Stimulated activated CD8-positive, alpha-beta memory T cell treated with anti-CD3 and anti-CD28 coated beads, Interleukin-7, amount 100 ng/mL, for 1 hour (primary cell): ENCODE measurements around the gene BCKDHB.
A peak's percentile ranks its signal among the peaks of the same experiment; 100 is the strongest.

Source experiments
- DNase-seq, 2 donors: peaks; one replicate each; pipeline ENCODE4 v3.0.0-alpha.2; 2020; ENCODE audit warnings: low read depth in 2 of 2

BCKDHB gene

GRCh38 chr6:80330961-80331360, 224.5 kb downstream of the BCKDHB start:
- no peak for DNase-seq

DNA sequence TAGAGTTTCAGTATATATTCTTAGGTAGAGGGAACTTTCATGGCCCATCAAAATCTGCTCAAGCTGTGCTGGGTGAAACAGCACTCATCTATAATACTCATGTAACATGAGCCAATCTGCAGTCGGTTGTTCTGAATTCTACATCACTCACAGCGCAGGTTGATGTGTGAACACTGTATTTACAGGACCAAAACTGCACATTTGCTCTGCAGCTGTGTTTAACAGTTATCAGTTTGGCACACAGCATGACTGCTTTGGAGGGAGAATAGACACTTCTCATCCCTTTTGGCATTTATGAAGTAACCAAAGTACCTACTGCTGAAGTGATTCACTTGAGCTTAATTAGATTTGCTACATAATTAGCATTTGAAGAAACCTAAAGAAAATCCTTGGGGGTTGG, 225.1 kb downstream of the BCKDHB start:
- DNase-seq: no peak

DNA sequence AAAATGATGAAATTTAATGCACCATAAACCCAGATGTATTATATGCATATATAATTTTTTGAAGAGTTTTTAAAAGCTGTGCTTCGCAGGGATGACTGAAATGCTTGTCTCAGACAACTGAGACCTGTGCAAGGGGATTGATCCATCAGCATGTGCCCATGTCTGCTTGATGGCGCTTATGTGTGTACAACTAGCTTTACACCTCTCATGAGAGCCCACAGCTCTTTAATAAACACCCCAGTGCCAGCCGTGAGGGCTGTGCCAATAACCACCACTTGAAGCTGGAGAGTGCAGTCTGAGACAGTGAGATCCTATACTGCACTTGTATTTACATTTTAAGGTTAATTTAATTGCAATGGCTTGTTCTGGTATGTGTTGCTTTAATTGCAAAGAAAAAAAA, 225.5 kb downstream of the BCKDHB start:
- DNase-seq: no peak

GRCh38 chr6:80333342-80333741, 226.9 kb downstream of the BCKDHB start:
- no peak for DNase-seq

DNA sequence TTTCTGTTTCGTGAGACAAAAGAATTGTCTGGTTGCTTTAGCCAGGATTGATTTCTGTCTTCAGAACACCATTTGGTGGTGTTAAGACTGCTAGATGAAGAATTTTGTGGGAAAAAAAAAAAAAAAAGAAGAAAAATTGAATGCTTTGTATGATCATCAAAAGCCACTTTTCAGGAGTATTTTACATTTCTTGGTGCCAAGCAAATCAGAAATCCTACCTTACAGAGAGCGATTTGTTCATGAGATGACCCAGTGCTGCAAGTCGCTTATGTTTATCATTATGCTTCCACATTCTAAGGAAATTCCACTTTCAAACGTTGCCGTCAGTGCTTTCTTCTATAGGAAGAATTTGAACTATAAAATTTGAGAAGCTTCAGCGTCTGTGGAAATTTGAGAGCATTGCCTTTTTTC, 228.7 kb downstream of the BCKDHB start:
- DNase-seq: no peak

GRCh38 chr6:80336911-80337310, 230.4 kb downstream of the BCKDHB start:
- DNase-seq: no peak

DNA sequence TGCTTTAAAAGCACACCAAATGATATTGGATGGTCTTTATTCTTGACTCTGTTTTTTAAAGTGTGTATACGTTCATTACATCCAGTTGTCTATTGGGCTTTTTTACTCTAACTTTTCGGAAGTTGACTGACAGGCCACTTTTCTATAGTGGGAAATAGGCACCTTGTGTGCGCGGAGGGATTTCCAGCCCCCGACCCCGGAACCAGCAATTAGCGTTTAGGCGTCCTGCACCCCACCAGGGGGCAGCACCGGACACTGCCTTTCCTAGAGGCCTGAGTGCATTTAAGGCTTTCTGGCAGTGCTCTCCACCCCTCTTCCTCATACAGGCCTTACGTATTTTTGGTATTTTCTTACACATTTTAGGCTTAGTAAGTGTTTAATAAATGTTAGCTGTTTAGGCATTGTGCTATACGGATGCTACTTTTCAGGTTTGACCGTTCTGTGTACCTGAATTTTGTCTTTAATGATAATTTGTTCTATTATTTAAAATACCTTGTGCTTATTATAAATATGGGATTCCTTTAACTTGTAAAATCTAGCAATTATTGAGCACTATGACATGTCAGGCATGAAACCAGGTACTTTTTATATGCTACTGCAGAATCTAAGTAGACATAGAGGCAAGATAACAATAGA, 231.8 kb downstream of the BCKDHB start:
- DNase-seq: peak; percentile 19 to 32

- DNase-seq: no peak
Observed at GRCh38 chr6:80339421-80339820, 232.9 kb downstream of the BCKDHB start.

- DNase-seq: no peak
Observed at GRCh38 chr6:80340280-80340679, 233.8 kb downstream of the BCKDHB start.

GRCh38 chr6:80340686-80341085, 234.2 kb downstream of the BCKDHB start:
- no peak for DNase-seq

- no peak for DNase-seq
Observed at GRCh38 chr6:80341330-80341729, 234.9 kb downstream of the BCKDHB start.

DNA sequence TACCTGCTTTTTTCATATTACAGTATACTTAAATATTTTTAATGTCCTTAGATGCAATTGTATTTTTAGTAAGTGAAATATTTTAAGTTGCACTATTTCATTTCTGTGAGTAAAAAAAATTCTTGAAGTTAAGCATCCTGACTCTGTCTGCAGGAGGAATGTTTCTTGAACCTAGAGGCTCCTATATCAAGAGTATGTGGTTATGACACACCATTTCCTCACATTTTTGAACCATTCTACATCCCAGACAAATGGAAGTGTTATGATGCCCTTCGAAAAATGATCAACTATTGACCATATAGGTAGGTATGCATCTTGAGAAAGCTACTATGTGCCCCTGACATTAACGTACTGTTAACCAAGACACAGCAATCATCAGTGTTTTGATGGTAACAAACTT, 237.0 kb downstream of the BCKDHB start:
- no peak for DNase-seq

DNA sequence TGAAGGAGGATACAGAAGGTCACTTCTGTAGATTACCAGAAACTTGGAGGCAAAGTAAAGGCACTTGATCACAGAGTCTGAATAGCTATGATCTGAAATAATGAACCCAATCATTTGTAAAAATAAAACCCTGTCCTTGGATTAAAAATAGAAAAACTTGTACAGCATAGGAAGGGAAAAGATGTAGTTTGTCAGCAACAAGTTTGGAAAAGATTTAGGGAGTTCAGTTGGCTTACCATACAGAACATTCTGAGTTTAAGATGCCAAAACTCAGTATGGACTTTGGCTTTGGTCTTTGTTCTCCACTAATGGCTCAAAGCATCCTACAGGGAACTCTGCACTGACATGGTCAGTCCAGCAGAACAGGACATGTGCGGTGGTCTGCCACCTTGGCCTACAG, 240.6 kb downstream of the BCKDHB start:
- DNase-seq: no peak

DNA sequence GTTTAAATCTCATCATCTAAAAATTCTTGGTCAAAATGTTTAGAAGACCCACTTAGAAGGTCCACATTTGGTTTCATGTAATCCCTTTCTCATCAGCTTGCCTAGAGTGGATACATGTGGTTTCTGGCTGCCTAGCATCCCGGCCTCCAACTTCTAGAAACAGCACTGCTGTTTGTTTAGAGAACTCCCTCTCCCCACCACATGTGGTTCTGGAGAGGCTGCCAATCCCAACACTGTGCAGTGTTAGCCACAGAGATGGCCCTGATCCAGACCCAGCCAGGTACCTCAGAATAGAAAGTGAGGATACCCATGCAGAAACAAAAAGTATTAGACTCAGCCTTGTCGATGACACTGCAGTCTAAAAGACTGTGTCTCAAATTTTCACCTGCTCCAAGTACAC, 241.8 kb downstream of the BCKDHB start:
- DNase-seq: no peak

GRCh38 chr6:80356000-80356399, 249.5 kb downstream of the BCKDHB start:
- DNase-seq: no peak

DNA sequence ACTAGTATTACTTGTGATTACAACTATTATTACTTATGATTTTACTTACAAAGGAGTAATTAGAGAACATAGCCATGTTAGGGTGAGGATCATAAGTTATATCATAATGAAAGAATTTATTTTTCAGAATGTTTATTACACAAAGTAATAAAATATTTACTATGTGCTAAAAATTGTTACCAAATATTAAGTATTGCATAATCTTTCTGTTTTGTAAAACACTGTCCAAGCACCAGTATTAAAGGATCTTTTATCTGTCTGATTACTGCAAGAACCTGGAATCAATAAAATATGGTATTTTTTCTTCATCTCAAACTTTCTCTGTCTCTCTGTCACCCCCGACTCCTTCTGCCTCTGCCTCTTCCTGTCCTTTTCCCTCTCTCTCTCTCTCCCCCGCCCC, 250.1 kb downstream of the BCKDHB start:
- no peak for DNase-seq

DNA sequence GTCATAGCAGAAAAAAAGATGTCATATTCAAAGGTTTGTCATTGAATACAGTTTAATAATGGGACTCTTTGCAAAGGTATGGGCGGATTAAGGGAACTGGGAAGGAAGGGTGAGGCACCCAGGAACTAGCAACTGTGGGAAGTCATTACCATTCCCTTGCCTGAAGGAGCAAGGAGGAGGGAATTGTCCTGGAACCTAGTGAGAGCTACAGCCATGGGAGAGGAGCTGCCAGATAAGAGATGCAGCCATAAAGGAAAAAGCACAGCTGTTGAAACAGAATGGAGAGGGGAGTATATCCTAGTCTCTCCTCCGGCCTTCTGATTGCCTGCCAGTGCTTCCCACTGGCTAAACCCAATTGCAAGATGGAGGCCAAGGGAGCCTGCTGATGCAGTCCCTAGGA, 250.6 kb downstream of the BCKDHB start:
- DNase-seq: no peak

DNA sequence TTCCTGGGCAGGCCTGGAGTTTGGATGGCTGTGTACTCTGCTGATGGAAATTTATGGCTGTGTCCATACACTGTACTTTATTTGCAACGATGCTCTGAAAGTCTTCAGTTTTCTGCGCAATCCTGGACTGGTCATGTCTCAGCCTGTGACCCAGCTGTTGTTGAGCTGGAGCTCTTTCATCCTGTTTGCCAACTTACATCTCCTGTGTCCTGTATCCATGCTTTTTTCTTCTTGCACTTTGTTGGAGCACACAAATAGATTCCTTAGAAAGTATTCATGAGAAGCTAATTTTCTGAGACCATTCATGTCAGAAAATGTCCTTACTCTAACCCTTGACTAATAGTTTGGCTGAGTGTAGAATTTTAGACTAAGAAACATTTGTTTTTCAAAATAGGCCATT, 251.2 kb downstream of the BCKDHB start:
- DNase-seq: no peak

DNA sequence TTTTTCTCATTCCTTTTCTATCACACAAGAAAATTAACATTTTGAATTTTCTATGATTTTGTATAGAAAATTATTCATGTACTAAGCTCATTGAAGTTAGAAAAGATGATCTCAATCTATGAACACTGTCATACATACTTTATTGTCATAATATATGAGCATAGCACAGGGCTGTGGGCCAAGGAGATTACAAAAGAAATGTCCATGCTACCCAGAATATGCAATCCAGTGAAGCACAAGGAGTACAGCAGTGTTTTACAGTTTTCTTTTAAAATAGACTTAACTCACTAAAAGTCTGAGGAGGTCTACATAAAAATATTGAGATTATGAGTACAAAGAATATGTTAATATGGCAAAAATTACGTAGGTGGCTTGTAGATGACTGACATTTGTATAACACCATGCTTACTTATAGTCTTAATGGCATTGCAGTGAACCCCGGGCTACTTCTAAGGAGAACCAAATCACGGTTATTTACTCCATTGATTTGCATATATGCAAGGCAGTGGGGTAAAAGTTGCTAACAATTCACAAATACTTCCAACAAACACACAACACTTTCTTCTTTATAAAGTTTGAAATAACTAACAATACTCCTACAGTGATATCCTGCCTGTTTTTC, 257.1 kb downstream of the BCKDHB start:
- DNase-seq: no peak

GRCh38 chr6:80364149-80364548, 257.7 kb downstream of the BCKDHB start:
- no peak for DNase-seq

- no peak for DNase-seq
Observed at GRCh38 chr6:80366051-80366450, 259.6 kb downstream of the BCKDHB start.

GRCh38 chr6:80366714-80367113, 260.2 kb downstream of the BCKDHB start:
- DNase-seq: no peak

DNA sequence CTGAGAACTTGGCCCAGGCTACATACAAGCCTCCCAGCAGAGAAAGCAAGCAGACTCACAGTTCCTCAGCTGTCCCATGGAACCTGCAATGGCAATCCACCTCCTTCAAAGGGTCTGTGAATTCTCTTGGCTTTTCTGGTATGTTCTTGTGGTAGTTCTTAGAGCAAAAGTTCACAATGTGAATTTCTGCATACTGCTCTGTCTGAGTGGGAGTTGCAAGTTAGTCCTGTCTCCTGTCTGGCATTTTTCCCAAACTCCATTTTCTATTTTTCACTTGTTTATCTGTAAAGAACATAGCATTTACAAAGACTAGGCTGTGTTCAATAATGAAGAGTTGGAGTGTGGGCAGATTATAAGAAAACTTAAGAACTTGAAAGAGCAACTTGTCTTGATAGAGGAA, 269.9 kb downstream of the BCKDHB start:
- DNase-seq: no peak

- DNase-seq: no peak
Observed at GRCh38 chr6:80380566-80380965, 274.1 kb downstream of the BCKDHB start.
